GM23248 (cell line): ENCODE data around the gene MCTS1.

Source experiments
- EZH2 ChIP-seq: fragments of 200-600 bp; sonication (generic); IDR thresholded peaks from 2 replicates; pipeline ENCODE4 v1.6.1; 2018; ENCODE audit warnings: antibody characterized with exemption, mild to moderate bottlenecking; ENCODE audit not compliant: insufficient read depth, poor library complexity, severe bottlenecking
- EZH2phosphoT487 ChIP-seq: fragments of 200-600 bp; sonication (generic); IDR thresholded peaks from 2 replicates; pipeline ENCODE4 v1.6.1; 2018; ENCODE audit warnings: antibody characterized with exemption, moderate library complexity, mild to moderate bottlenecking, low read depth; ENCODE audit not compliant: insufficient read depth

GRCh38 chrX:120603707-120604360 lies at the start of gene MCTS1:
- TF ChIP-seq EZH2 (no peak), EZH2phosphoT487 (no peak)
